Spleen (tissue), 7 donors: ENCODE results near the gene SPINT3.

Experiments used
- POLR2A ChIP-seq, 3 donors: fragments of 450-650 bp; IDR thresholded peaks; one replicate each; pipeline ENCODE4 v1.5.1; 2017; ENCODE audit warnings: antibody characterized with exemption in 3 of 3, mild to moderate bottlenecking in 1 of 3
- TF ChIP-seq, protein P1 (sequence below), 11 experiments: fragments of 200-600 bp in 7 of 11; fragments of 450-650 bp in 4 of 11; sonication (generic) in 4 of 11; IDR thresholded peaks in 8 of 11; conservative IDR thresholded peaks in 3 of 11; 1 replicate in 7 of 11; 2 replicates in 4 of 11; pipeline versions ENCODE4 v1.4.0 to v1.8.0; 2016 to 2021; ENCODE audit warnings: antibody characterized with exemption in 11 of 11, inconsistent platforms in 4 of 11, mild to moderate bottlenecking in 1 of 11
- donor health status: DM: no; HTN: no; CAD: no; lungs with moderate emphysema.
- donor health status: DM: no; HTN: no; CAD: no.
- donor health status: DM: no; HTN: no; CAD: no.

DNA sequence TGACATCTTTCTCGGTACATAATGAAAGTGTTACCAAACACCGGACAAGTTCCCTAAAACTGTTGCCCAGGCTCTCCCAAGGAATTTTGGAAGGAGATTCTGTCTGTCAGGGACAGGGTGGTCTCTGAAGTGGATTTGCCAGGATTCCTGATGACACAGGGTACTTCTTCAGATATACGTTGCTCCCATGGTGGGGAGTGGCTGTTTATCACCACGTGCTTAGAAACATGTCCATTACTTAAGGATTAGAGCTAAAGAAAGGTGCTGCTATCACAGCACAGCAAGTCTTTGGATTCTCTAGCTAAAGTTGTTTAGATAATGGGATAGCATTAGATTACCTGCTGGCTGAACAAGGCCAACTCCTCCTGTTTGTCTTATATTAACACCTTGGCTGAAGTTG lies 6.3 kb downstream of the SPINT3 start:
- TF ChIP-seq, protein P1, sequence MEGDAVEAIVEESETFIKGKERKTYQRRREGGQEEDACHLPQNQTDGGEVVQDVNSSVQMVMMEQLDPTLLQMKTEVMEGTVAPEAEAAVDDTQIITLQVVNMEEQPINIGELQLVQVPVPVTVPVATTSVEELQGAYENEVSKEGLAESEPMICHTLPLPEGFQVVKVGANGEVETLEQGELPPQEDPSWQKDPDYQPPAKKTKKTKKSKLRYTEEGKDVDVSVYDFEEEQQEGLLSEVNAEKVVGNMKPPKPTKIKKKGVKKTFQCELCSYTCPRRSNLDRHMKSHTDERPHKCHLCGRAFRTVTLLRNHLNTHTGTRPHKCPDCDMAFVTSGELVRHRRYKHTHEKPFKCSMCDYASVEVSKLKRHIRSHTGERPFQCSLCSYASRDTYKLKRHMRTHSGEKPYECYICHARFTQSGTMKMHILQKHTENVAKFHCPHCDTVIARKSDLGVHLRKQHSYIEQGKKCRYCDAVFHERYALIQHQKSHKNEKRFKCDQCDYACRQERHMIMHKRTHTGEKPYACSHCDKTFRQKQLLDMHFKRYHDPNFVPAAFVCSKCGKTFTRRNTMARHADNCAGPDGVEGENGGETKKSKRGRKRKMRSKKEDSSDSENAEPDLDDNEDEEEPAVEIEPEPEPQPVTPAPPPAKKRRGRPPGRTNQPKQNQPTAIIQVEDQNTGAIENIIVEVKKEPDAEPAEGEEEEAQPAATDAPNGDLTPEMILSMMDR (IDR thresholded peaks at IDR 0.05 in 8 of 11, conservative IDR thresholded peaks at IDR 0.05 in 3 of 11) = no peak
- no peak for TF ChIP-seq POLR2A (IDR thresholded peaks at IDR 0.05)
